PC-9 (cell line): ENCODE data around the gene WRAP73. TPM values are rescaled to one million over a fixed set of nuclear protein-coding genes. Genes with fewer than 3 reads are reported as not detected.
A peak's percentile ranks its signal among the peaks of the same experiment; 100 is the strongest.

Source experiments
- BruUV-seq: library from RNA; stranded (reverse); fragments of 400-500 nt; replicated peaks from 2 replicates; lab custom pipeline; 2021; lab: Mats Ljungman, UMichigan
- CTCF ChIA-PET: fragments of 300-600 bp; sonication (Branson Sonifier 250); formaldehyde crosslinking; loops from one replicate; lab custom pipeline; 2022; ENCODE audit warnings: antibody characterized with exemption; lab: Charles Lee
- POLR2A ChIA-PET: fragments of 300-600 bp; sonication (Branson Sonifier 250); formaldehyde crosslinking; loops from one replicate; lab custom pipeline; 2022; ENCODE audit warnings: antibody characterized with exemption; ENCODE audit not compliant: unreplicated experiment; lab: Charles Lee
- DNase-seq, 2 experiments: peaks; one replicate each; pipeline versions ENCODE4 v3.0.0 to v3.0.0-alpha.2; 2015 to 2022; ENCODE audit warnings: mixed read lengths in 1 of 2
- H2AFZ ChIP-seq: fragments of 200-600 bp; sonication (generic); 2 replicates; pipeline ENCODE4 v1.8.1; 2017; ENCODE audit warnings: antibody characterized with exemption
- H3F3A ChIP-seq: fragments of 200-600 bp; sonication (generic); 2 replicates; pipeline ENCODE4 v1.8.1; 2017; ENCODE audit warnings: antibody characterized with exemption, mild to moderate bottlenecking, low read depth; ENCODE audit not compliant: insufficient read depth
- H3K27ac ChIP-seq: fragments of 200-600 bp; sonication (generic); 2 replicates; pipeline ENCODE4 v1.6.1; 2016; ENCODE audit warnings: mixed run types
- H3K27me3 ChIP-seq: fragments of 200-600 bp; sonication (generic); 2 replicates; pipeline ENCODE4 v1.6.1; 2016; ENCODE audit warnings: low read depth, mixed run types; ENCODE audit not compliant: insufficient read depth
- H3K36me3 ChIP-seq: fragments of 200-600 bp; sonication (generic); 2 replicates; pipeline ENCODE4 v1.6.1; 2016; ENCODE audit warnings: low read depth, mixed run types
- H3K4me1 ChIP-seq: fragments of 200-600 bp; sonication (generic); replicated peaks from 2 replicates; pipeline ENCODE4 v1.6.1; 2016; ENCODE audit warnings: mixed run types; ENCODE audit not compliant: insufficient read depth
- H3K4me2 ChIP-seq: fragments of 200-600 bp; sonication (generic); 2 replicates; pipeline ENCODE4 v1.6.1; 2017; ENCODE audit warnings: mixed run types
- H3K4me3 ChIP-seq: fragments of 200-600 bp; sonication (generic); 2 replicates; pipeline ENCODE4 v1.6.1; 2016; ENCODE audit warnings: mixed run types
- H3K79me2 ChIP-seq: fragments of 200-600 bp; sonication (generic); 2 replicates; pipeline ENCODE4 v1.6.1; 2017; ENCODE audit warnings: low read depth, mixed run types
- H3K9me2 ChIP-seq: fragments of 200-600 bp; sonication (generic); 2 replicates; pipeline ENCODE4 v1.8.1; 2017; ENCODE audit warnings: mild to moderate bottlenecking; ENCODE audit not compliant: insufficient read depth
- H3K9me3 ChIP-seq: fragments of 200-600 bp; sonication (generic); 2 replicates; pipeline ENCODE4 v1.8.1; 2016; ENCODE audit warnings: low read depth; ENCODE audit not compliant: insufficient read depth
- H4K20me1 ChIP-seq: fragments of 200-600 bp; sonication (generic); 2 replicates; pipeline ENCODE4 v1.8.1; 2017; ENCODE audit not compliant: insufficient read depth
- CTCF ChIP-seq: fragments of 200-600 bp; sonication (generic); conservative IDR thresholded peaks from 2 replicates; pipeline ENCODE4 v1.6.1; 2017; ENCODE audit warnings: mixed run types, antibody characterized with exemption, mild to moderate bottlenecking, moderate library complexity
- EZH2 ChIP-seq: fragments of 200-600 bp; sonication (generic); IDR thresholded peaks from 2 replicates; pipeline ENCODE4 v1.8.0; 2017; ENCODE audit warnings: antibody characterized with exemption, low read depth
- intact Hi-C: fragments of 100-400 bp; cut with micrococcal nuclease; formaldehyde crosslinking; loops from one replicate; pipeline ENCODE4 v1.10.0; 2022; ENCODE audit not compliant: unreplicated experiment
- total RNA-seq: library from RNA; stranded (reverse); gene quantifications from 2 replicates; pipeline ENCODE4 v1.2.3, GENCODE V29; 2021

The WRAP73 gene
- total RNA-seq, 1 experiment from 2014 or later, result 25.5 TPM

GRCh38 chr1:3625151-3625907 lies 24.6 kb downstream of the WRAP73 start:
- Histone ChIP-seq H3K27ac (no peak overlapping the region), H3K9me3 (no peaks in the 10 kb centered on the region), H3K4me1 (peaks cover 20% of the 10 kb centered on the region), H3K27me3 (no peaks in the 10 kb centered on the region), H3K4me2 (peak overlapping the region; percentile 78), H2AFZ (peak overlapping the region; percentile 78), H3K36me3 (no peaks in the 10 kb centered on the region), H3F3A (peaks cover 15% of the 10 kb centered on the region), H3K4me3 (peak overlapping the region; percentile 99), H3K79me2 (peaks cover 14% of the 10 kb centered on the region), H3K9me2 (no peaks in the 10 kb centered on the region), H4K20me1 (peaks cover 3% of the 10 kb centered on the region; the same call in 1 of the 2 replicates)
- no peak for TF ChIP-seq EZH2
- TF ChIP-seq CTCF, result no peak
- CTCF ChIA-PET, result no interaction called here
- POLR2A ChIA-PET, result interaction anchor here (0.7 kb wide), 1 partner anchor 95 kb away, joined by 4 read pairs; no protein-coding TSS in a partner anchor
- no TSS peak for BruUV-seq
- peak; percentile 41 to 45 for DNase-seq
- intact Hi-C loops, result loop anchor here (2.0 to 5.0 kb wide), 2 partner anchors 77 to 99 kb away; no protein-coding TSS in a partner anchor

GRCh38 chr1:3624200-3625136 lies 25.4 kb downstream of the WRAP73 start, which contains the start of gene TPRG1L:
Gene TPRG1L, plus strand, starts transcription at chr1:3625015. Its CDS starts 58 bp downstream, at chr1:3625073.
- Histone ChIP-seq H3K27me3 (no peaks in the 10 kb centered on the region), H3K36me3 (no peaks in the 10 kb centered on the region), H4K20me1 (no peaks in the 10 kb centered on the region), H3K79me2 (peaks cover 14% of the 10 kb centered on the region), H3K4me1 (peaks cover 20% of the 10 kb centered on the region), H3K9me2 (no peaks in the 10 kb centered on the region), H3K27ac (no peak within 1 kb of the TSS), H3K4me2 (peak within 1 kb of the TSS; percentile 98), H3F3A (peaks cover 15% of the 10 kb centered on the region), H3K4me3 (peak within 1 kb of the TSS; percentile 99), H3K9me3 (no peaks in the 10 kb centered on the region), H2AFZ (peak within 1 kb of the TSS; percentile 100)
- no TSS peak for BruUV-seq
- ChIA-PET POLR2A (no interaction called here), CTCF (interaction anchor here (0.7 kb wide), 1 partner anchor 100 kb away, joined by 3 read pairs; no protein-coding TSS in a partner anchor)
- DNase-seq, result peak; percentile 86 to 98
- intact Hi-C loops, result loop anchor here (2.0 to 5.0 kb wide), 2 partner anchors 78 to 100 kb away; no protein-coding TSS in a partner anchor
- no peak for TF ChIP-seq CTCF
- TF ChIP-seq EZH2, result no peak
